Gastroesophageal sphincter (tissue), 3 donors: ENCODE data around the gene SERPINA3.

Experiments
- POLR2A ChIP-seq, 2 donors: fragments of 450-650 bp; IDR thresholded peaks; one replicate each; pipeline ENCODE4 v1.6.1; 2017; ENCODE audit warnings: antibody characterized with exemption in 2 of 2, mild to moderate bottlenecking in 2 of 2, moderate library complexity in 1 of 2
- POLR2AphosphoS5 ChIP-seq: sonication (generic); formaldehyde crosslinking; IDR thresholded peaks from one replicate; pipeline ENCODE4 v1.6.1; 2017; ENCODE audit warnings: antibody characterized with exemption
- TF ChIP-seq, protein P1 (sequence below), 4 experiments: fragments of 200-600 bp in 2 of 4; fragments of 450-650 bp in 2 of 4; sonication (generic) in 1 of 4; IDR thresholded peaks; one replicate each; pipeline ENCODE4 v1.5.1; 2017 to 2019; ENCODE audit warnings: antibody characterized with exemption in 4 of 4, mild to moderate bottlenecking in 2 of 4, moderate library complexity in 2 of 4

DNA sequence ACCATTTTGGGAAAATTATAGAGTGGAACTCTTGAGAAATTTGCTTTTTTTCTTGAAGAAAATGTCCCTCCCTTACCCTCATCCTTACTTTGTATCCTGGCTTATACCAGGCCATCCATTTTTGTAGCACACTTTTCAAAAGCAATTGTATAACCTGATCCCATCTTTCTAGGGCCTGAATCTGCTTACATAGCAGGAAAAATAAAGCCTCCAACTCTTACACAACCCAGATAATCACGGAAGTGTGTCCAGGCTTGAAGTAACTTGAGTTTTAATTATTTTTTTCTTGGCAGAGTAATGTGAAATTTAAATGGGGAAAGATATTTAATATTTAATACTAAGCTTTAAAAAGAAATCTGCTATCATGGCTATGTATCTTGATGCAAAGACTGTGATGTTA, 23.0 kb downstream of the SERPINA3 start:
- no peak for TF ChIP-seq POLR2A (IDR thresholded peaks at IDR 0.05)
- TF ChIP-seq, protein P1, sequence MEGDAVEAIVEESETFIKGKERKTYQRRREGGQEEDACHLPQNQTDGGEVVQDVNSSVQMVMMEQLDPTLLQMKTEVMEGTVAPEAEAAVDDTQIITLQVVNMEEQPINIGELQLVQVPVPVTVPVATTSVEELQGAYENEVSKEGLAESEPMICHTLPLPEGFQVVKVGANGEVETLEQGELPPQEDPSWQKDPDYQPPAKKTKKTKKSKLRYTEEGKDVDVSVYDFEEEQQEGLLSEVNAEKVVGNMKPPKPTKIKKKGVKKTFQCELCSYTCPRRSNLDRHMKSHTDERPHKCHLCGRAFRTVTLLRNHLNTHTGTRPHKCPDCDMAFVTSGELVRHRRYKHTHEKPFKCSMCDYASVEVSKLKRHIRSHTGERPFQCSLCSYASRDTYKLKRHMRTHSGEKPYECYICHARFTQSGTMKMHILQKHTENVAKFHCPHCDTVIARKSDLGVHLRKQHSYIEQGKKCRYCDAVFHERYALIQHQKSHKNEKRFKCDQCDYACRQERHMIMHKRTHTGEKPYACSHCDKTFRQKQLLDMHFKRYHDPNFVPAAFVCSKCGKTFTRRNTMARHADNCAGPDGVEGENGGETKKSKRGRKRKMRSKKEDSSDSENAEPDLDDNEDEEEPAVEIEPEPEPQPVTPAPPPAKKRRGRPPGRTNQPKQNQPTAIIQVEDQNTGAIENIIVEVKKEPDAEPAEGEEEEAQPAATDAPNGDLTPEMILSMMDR (IDR thresholded peaks at IDR 0.05) = no peak
- TF ChIP-seq POLR2AphosphoS5 = no peak
